ENCODE data around the gene MAPK4. TPM values are rescaled to one million over a fixed set of nuclear protein-coding genes. Genes with fewer than 3 reads are reported as not detected.

The MAPK4 gene
- total RNA-seq, 1 experiment from 2014 or later, result 0.21 TPM

- CTCF ChIA-PET, result no interaction called here
- Mint-ChIP-seq H3K9me3 (ENCODE audit: unreplicated experiment) (no peaks in the 10 kb centered on the region), H3K4me1 (ENCODE audit: insufficient read depth, unreplicated experiment) (peaks cover 4% of the 10 kb centered on the region), H3K27me3 (ENCODE audit: insufficient read depth, unreplicated experiment) (peaks cover 14% of the 10 kb centered on the region), H3K27ac (ENCODE audit: low read depth, unreplicated experiment) (no peak overlapping the region), H3K36me3 (ENCODE audit: insufficient read depth, unreplicated experiment) (peaks cover 7% of the 10 kb centered on the region), H3K4me3 (ENCODE audit: unreplicated experiment) (no peak overlapping the region)
- TF ChIP-seq, protein P1, sequence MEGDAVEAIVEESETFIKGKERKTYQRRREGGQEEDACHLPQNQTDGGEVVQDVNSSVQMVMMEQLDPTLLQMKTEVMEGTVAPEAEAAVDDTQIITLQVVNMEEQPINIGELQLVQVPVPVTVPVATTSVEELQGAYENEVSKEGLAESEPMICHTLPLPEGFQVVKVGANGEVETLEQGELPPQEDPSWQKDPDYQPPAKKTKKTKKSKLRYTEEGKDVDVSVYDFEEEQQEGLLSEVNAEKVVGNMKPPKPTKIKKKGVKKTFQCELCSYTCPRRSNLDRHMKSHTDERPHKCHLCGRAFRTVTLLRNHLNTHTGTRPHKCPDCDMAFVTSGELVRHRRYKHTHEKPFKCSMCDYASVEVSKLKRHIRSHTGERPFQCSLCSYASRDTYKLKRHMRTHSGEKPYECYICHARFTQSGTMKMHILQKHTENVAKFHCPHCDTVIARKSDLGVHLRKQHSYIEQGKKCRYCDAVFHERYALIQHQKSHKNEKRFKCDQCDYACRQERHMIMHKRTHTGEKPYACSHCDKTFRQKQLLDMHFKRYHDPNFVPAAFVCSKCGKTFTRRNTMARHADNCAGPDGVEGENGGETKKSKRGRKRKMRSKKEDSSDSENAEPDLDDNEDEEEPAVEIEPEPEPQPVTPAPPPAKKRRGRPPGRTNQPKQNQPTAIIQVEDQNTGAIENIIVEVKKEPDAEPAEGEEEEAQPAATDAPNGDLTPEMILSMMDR (IDR thresholded peaks at IDR 0.05; ENCODE audit: unreplicated experiment), result no peak
- no peak for DNase-seq (ENCODE audit: unreplicated experiment)
- POLR2A ChIA-PET, result no interaction called here
- intact Hi-C loops (cut with micrococcal nuclease), result no loop called here
- BruUV-seq (replicated peaks), result no TSS peak
Measured at GRCh38 chr18:50726960-50727589, 167.2 kb downstream of the MAPK4 start.

GRCh38 chr18:50727721-50728471 lies 168.0 kb downstream of the MAPK4 start:
- intact Hi-C loops (cut with micrococcal nuclease), result no loop called here
- DNase-seq (ENCODE audit: unreplicated experiment), result no peak
- CTCF ChIA-PET, result no interaction called here
- POLR2A ChIA-PET, result no interaction called here
- H3K27me3 Mint-ChIP-seq (ENCODE audit: insufficient read depth, unreplicated experiment), result peaks cover 14% of the 10 kb centered on the region
- H3K4me1 Mint-ChIP-seq (ENCODE audit: insufficient read depth, unreplicated experiment), result no peaks in the 10 kb centered on the region
- TF ChIP-seq, protein P1 (IDR thresholded peaks at IDR 0.05; ENCODE audit: unreplicated experiment), result no peak
- H3K9me3 Mint-ChIP-seq (ENCODE audit: unreplicated experiment), result no peaks in the 10 kb centered on the region
- peaks cover 5% of the 10 kb centered on the region for H3K36me3 Mint-ChIP-seq (ENCODE audit: insufficient read depth, unreplicated experiment)
- H3K27ac Mint-ChIP-seq (ENCODE audit: low read depth, unreplicated experiment), result no peak overlapping the region
- H3K4me3 Mint-ChIP-seq (ENCODE audit: unreplicated experiment), result no peak overlapping the region
- no TSS peak for BruUV-seq (replicated peaks)

GRCh38 chr18:50729376-50729775 lies 169.5 kb downstream of the MAPK4 start:
- no peaks in the 10 kb centered on the region for H3K36me3 Mint-ChIP-seq (ENCODE audit: insufficient read depth, unreplicated experiment)
- H3K4me3 Mint-ChIP-seq (ENCODE audit: unreplicated experiment), result no peak overlapping the region
- ChIA-PET POLR2A (interaction anchor here (0.6 kb wide), 1 partner anchor 70 kb away, joined by 3 read pairs; no protein-coding TSS in a partner anchor), CTCF (no interaction called here)
- TF ChIP-seq, protein P1 (IDR thresholded peaks at IDR 0.05; ENCODE audit: unreplicated experiment), result no peak
- intact Hi-C loops (cut with micrococcal nuclease), result no loop called here
- no peaks in the 10 kb centered on the region for H3K9me3 Mint-ChIP-seq (ENCODE audit: unreplicated experiment)
- no peak overlapping the region for H3K27ac Mint-ChIP-seq (ENCODE audit: low read depth, unreplicated experiment)
- no peak for DNase-seq (ENCODE audit: unreplicated experiment)
- no peaks in the 10 kb centered on the region for H3K4me1 Mint-ChIP-seq (ENCODE audit: insufficient read depth, unreplicated experiment)
- BruUV-seq (replicated peaks), result no TSS peak
- peaks cover 14% of the 10 kb centered on the region for H3K27me3 Mint-ChIP-seq (ENCODE audit: insufficient read depth, unreplicated experiment)

DNA sequence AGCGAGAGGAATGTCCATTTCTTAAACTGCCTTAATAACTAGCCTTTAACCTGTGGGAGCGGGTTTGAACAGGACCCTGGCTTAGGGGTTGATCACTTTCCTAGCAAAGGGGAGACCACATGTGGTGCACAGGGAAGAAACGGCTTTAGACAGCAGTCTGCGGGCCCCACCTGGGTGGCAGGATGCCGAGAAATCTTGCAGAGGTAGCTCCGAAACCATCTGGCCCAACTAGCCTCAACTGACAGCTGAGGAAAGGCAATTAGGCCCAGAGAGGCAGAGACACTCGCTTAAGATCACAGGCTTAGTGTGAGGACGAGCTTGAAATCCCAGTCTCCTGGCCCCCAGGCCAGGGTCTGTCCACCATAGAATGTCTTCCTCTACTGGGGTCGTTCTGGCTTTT lies 170.1 kb downstream of the MAPK4 start:
- H3K36me3 Mint-ChIP-seq (ENCODE audit: insufficient read depth, unreplicated experiment), result no peaks in the 10 kb centered on the region
- POLR2A ChIA-PET, result interaction anchor here (0.6 kb wide), 1 partner anchor 71 kb away, joined by 3 read pairs; no protein-coding TSS in a partner anchor
- no peaks in the 10 kb centered on the region for H3K4me1 Mint-ChIP-seq (ENCODE audit: insufficient read depth, unreplicated experiment)
- peaks cover 14% of the 10 kb centered on the region for H3K27me3 Mint-ChIP-seq (ENCODE audit: insufficient read depth, unreplicated experiment)
- intact Hi-C loops (cut with micrococcal nuclease), result no loop called here
- CTCF ChIA-PET, result no interaction called here
- TF ChIP-seq, protein P1 (IDR thresholded peaks at IDR 0.05; ENCODE audit: unreplicated experiment), result no peak
- no peak overlapping the region for H3K4me3 Mint-ChIP-seq (ENCODE audit: unreplicated experiment)
- no peak overlapping the region for H3K27ac Mint-ChIP-seq (ENCODE audit: low read depth, unreplicated experiment)
- DNase-seq (ENCODE audit: unreplicated experiment), result no peak
- H3K9me3 Mint-ChIP-seq (ENCODE audit: unreplicated experiment), result no peaks in the 10 kb centered on the region
- BruUV-seq (replicated peaks), result no TSS peak
